H1 (cell line): Measurements from ENCODE around the gene CD151. TPM values are rescaled to one million over a fixed set of nuclear protein-coding genes. Genes with fewer than 3 reads are reported as not detected.

Source experiments
- CTCF ChIA-PET: fragments of 300-600 bp; sonication (Branson Sonifier 250); formaldehyde crosslinking; loops from one replicate; lab custom pipeline; 2021; ENCODE audit not compliant: partially characterized antibody; lab: Charles Lee
- POLR2A ChIA-PET: fragments of 300-600 bp; sonication (Branson Sonifier 250); formaldehyde crosslinking; loops from one replicate; lab custom pipeline; 2021; ENCODE audit warnings: inconsistent platforms; ENCODE audit not compliant: partially characterized antibody; lab: Charles Lee
- DNase-seq, 2 experiments: peaks; one replicate each; pipeline versions ENCODE4 v3.0.0 to v3.0.0-alpha.2; 2010 to 2022; ENCODE audit warnings: low spot score in 2 of 2, low read depth in 1 of 2, mixed read lengths in 1 of 2
- FAIRE-seq: peaks from 2 replicates; lab custom pipeline; 2011; peaks lifted over from hg19 to GRCh38; lab: Jason Lieb, UNC
- H2AFZ ChIP-seq: 2 replicates; pipeline ENCODE4 v1.8.1; 2012; ENCODE audit warnings: low read length, inconsistent platforms
- H2AK5ac ChIP-seq: 2 replicates; pipeline ENCODE4 v1.6.1; 2013; ENCODE audit warnings: low read depth, low read length
- H2BK120ac ChIP-seq: replicated peaks from 2 replicates; pipeline ENCODE3; 2013; ENCODE audit warnings: low read depth, low read length, inconsistent platforms
- H2BK12ac ChIP-seq: 2 replicates; pipeline ENCODE4 v1.6.1; 2013; ENCODE audit warnings: low read depth, low read length
- H2BK15ac ChIP-seq: 2 replicates; pipeline ENCODE4 v1.6.1; 2013; ENCODE audit warnings: low read length
- H2BK20ac ChIP-seq: 2 replicates; pipeline ENCODE4 v1.6.1; 2013; ENCODE audit warnings: low read length
- H2BK5ac ChIP-seq: 2 replicates; pipeline ENCODE4 v1.6.1; 2013; ENCODE audit warnings: low read depth, low read length
- H3K14ac ChIP-seq: 2 replicates; pipeline ENCODE4 v1.6.1; 2013; ENCODE audit warnings: inconsistent platforms; ENCODE audit not compliant: insufficient read length
- H3K18ac ChIP-seq: 2 replicates; pipeline ENCODE4 v1.6.1; 2013; ENCODE audit warnings: low read length; ENCODE audit errors: extremely low read depth
- H3K23ac ChIP-seq: 2 replicates; pipeline ENCODE4 v1.6.1; 2013; ENCODE audit warnings: inconsistent platforms; ENCODE audit not compliant: insufficient read length
- H3K23me2 ChIP-seq: 2 replicates; pipeline ENCODE4 v1.6.1; 2013; ENCODE audit warnings: low read depth, low read length
- H3K27ac ChIP-seq: 2 replicates; pipeline ENCODE4 v1.6.1; 2011; ENCODE audit warnings: low read depth, low read length, inconsistent platforms
- H3K27me3 ChIP-seq, 4 experiments: replicated peaks in 1 of 4; 1 replicate in 1 of 4; 2 replicates in 3 of 4; pipeline versions ENCODE4 v1.6.1 to v1.8.1; 2011 to 2013; ENCODE audit warnings: low read length in 3 of 4, mild to moderate bottlenecking in 3 of 4, inconsistent platforms in 2 of 4, mixed read lengths in 2 of 4, moderate library complexity in 1 of 4; ENCODE audit not compliant: control insufficient read depth in 3 of 4, insufficient read depth in 3 of 4; ENCODE audit errors: extremely low read depth in 1 of 4
- H3K36me3 ChIP-seq, 4 experiments: 2 replicates each; pipeline versions ENCODE4 v1.6.1 to v1.8.1; 2011 to 2013; ENCODE audit warnings: mild to moderate bottlenecking in 4 of 4, low read length in 3 of 4, moderate library complexity in 2 of 4, control low read depth in 1 of 4, inconsistent platforms in 1 of 4; ENCODE audit not compliant: insufficient read depth in 4 of 4, control insufficient read depth in 2 of 4
- H3K4ac ChIP-seq: replicated peaks from 2 replicates; pipeline ENCODE3; 2013; ENCODE audit warnings: low read length, low read depth, mixed read lengths, inconsistent platforms; ENCODE audit not compliant: insufficient read length
- H3K4me1 ChIP-seq, 4 experiments: replicated peaks in 1 of 4; 1 replicate in 1 of 4; 2 replicates in 3 of 4; pipeline versions ENCODE4 v1.6.1 to v1.8.1; 2011 to 2013; ENCODE audit warnings: low read length in 3 of 4, inconsistent platforms in 2 of 4, mixed read lengths in 1 of 4; ENCODE audit not compliant: insufficient read depth in 4 of 4, control insufficient read depth in 3 of 4
- H3K4me2 ChIP-seq, 2 experiments: 2 replicates each; pipeline versions ENCODE4 v1.6.1 to v1.8.1; 2011 to 2013; ENCODE audit warnings: low read depth in 2 of 2, low read length in 2 of 2, control low read depth in 1 of 2, inconsistent platforms in 1 of 2, mild to moderate bottlenecking in 1 of 2; ENCODE audit not compliant: insufficient read depth in 1 of 2
- H3K4me3 ChIP-seq, 4 experiments: fragments of 200-600, 300-600 bp in 1 of 4; sonication (generic), shearing (Covaris generic), sonication (Bioruptor Twin) in 1 of 4; 2 replicates each; pipeline versions ENCODE4 v1.5.1 to v1.8.1; 2011 to 2016; ENCODE audit warnings: low read length in 4 of 4, low read depth in 3 of 4, control low read depth in 2 of 4, inconsistent platforms in 2 of 4, mild to moderate bottlenecking in 2 of 4, mixed read lengths in 1 of 4, moderate library complexity in 1 of 4; ENCODE audit not compliant: insufficient read depth in 2 of 4; ENCODE audit errors: extremely low read depth in 1 of 4
- H3K56ac ChIP-seq: replicated peaks from 2 replicates; pipeline ENCODE3; 2013; ENCODE audit warnings: low read depth, mild to moderate bottlenecking, mixed read lengths, low read length, inconsistent platforms; ENCODE audit not compliant: insufficient read length
- H3K79me1 ChIP-seq: 2 replicates; pipeline ENCODE4 v1.6.1; 2013; ENCODE audit warnings: low read depth, low read length, control low read depth
- H3K79me2 ChIP-seq, 2 experiments: 2 replicates each; pipeline versions ENCODE4 v1.6.1 to v1.8.1; 2012 to 2013; ENCODE audit warnings: low read length in 2 of 2, mild to moderate bottlenecking in 2 of 2, inconsistent platforms in 1 of 2; ENCODE audit not compliant: insufficient read depth in 2 of 2, control insufficient read depth in 1 of 2
- H3K9ac ChIP-seq, 4 experiments: replicated peaks in 1 of 4; 1 replicate in 1 of 4; 2 replicates in 3 of 4; pipeline versions ENCODE4 v1.6.1 to v1.8.1; 2011 to 2013; ENCODE audit warnings: low read depth in 3 of 4, low read length in 3 of 4, control low read depth in 2 of 4, mild to moderate bottlenecking in 2 of 4, moderate library complexity in 2 of 4, inconsistent platforms in 1 of 4; ENCODE audit errors: extremely low read depth in 1 of 4
- H3K9me3 ChIP-seq, 2 experiments: 2 replicates each; pipeline versions ENCODE4 v1.6.1 to v1.8.1; 2012 to 2013; ENCODE audit warnings: mild to moderate bottlenecking in 2 of 2, moderate library complexity in 2 of 2, control low read depth in 1 of 2, inconsistent platforms in 1 of 2, low read depth in 1 of 2, low read length in 1 of 2, mixed read lengths in 1 of 2; ENCODE audit not compliant: insufficient read depth in 2 of 2
- H4K20me1 ChIP-seq, 2 experiments: replicated peaks in 1 of 2; 2 replicates each; pipeline versions ENCODE3 to v1.8.1; 2011 to 2013; ENCODE audit warnings: inconsistent platforms in 2 of 2, low read length in 2 of 2, mild to moderate bottlenecking in 1 of 2; ENCODE audit not compliant: insufficient read depth in 2 of 2, control insufficient read depth in 1 of 2
- H4K5ac ChIP-seq: 2 replicates; pipeline ENCODE4 v1.6.1; 2013; ENCODE audit warnings: low read length, low read depth, mixed read lengths, inconsistent platforms; ENCODE audit not compliant: insufficient read length
- H4K8ac ChIP-seq: 2 replicates; pipeline ENCODE4 v1.8.0; 2013; ENCODE audit warnings: mild to moderate bottlenecking, moderate library complexity, low read length, inconsistent platforms; ENCODE audit not compliant: insufficient read depth; ENCODE audit errors: extremely low read depth
- H4K91ac ChIP-seq: replicated peaks from 2 replicates; pipeline ENCODE3; 2013; ENCODE audit warnings: low read length, mixed read lengths, inconsistent platforms; ENCODE audit not compliant: insufficient read length
- EP300 ChIP-seq, 2 experiments: IDR thresholded peaks; 1 replicate in 1 of 2; 2 replicates in 1 of 2; pipeline ENCODE4 v1.6.1; 2011 to 2012; ENCODE audit warnings: low read depth in 2 of 2, low read length in 2 of 2, mild to moderate bottlenecking in 2 of 2, borderline replicate concordance in 1 of 2, inconsistent platforms in 1 of 2, moderate library complexity in 1 of 2
- EZH2 ChIP-seq: fragments of 200-600 bp; sonication (generic); IDR thresholded peaks from 2 replicates; pipeline ENCODE4 v1.7.1; 2012; ENCODE audit warnings: low read depth, mild to moderate bottlenecking, moderate library complexity, low read length, inconsistent platforms; ENCODE audit not compliant: severe bottlenecking
- JUN ChIP-seq: IDR thresholded peaks from 2 replicates; pipeline ENCODE4 v1.6.1; 2011; ENCODE audit warnings: low read depth, mild to moderate bottlenecking, improper control_type of control experiment, low read length
- RFX5 ChIP-seq: IDR thresholded peaks from 2 replicates; pipeline ENCODE4 v1.6.1; 2011; ENCODE audit warnings: low read depth, low read length, improper control_type of control experiment, borderline replicate concordance
- RXRA ChIP-seq: IDR thresholded peaks from 2 replicates; pipeline ENCODE4 v1.6.1; 2011; ENCODE audit warnings: low read depth, mild to moderate bottlenecking, low read length, moderate library complexity; ENCODE audit not compliant: insufficient read depth
- SIN3A ChIP-seq, 2 experiments: IDR thresholded peaks in 1 of 2; conservative IDR thresholded peaks in 1 of 2; 2 replicates each; pipeline ENCODE4 v1.6.1; 2011 to 2012; ENCODE audit warnings: low read length in 2 of 2, improper control_type of control experiment in 1 of 2, low read depth in 1 of 2, mild to moderate bottlenecking in 1 of 2
- TAF1 ChIP-seq: IDR thresholded peaks from 2 replicates; pipeline ENCODE4 v1.6.1; 2011; ENCODE audit warnings: mild to moderate bottlenecking, low read depth, low read length
- WGBS, 2 experiments: shearing (Covaris generic) in 1 of 2; methylation state at CpG; one replicate each; pipeline versions ENCODE4 v1.1.6 to v1.1.7; 2013 to 2015; ENCODE audit warnings: low lambda C conversion rate in 2 of 2, mixed read lengths in 2 of 2, inconsistent platforms in 1 of 2, low coverage in 1 of 2, missing lambda C conversion rate in 1 of 2; ENCODE audit not compliant: insufficient replicate concordance in 2 of 2, insufficient coverage in 1 of 2, insufficient read length in 1 of 2; ENCODE audit errors: extremely low coverage in 1 of 2, missing lambda C conversion rate in 1 of 2; 5-methylcytosine and 5-hydroxymethylcytosine counted together
- polyA plus RNA-seq, 7 experiments: library from polyadenylated mRNA; depleted of rRNA in 3 of 7; stranded (reverse) in 5 of 7; unstranded in 2 of 7; fragments of >200 nt in 5 of 7; fragments of 200-250 nt in 2 of 7; gene quantifications; 1 replicate in 5 of 7; 2 replicates in 1 of 7; 4 replicates in 1 of 7; pipeline versions ENCODE4 v1.2.1 to v1.2.3, GENCODE V29; 2011 to 2013; ENCODE audit warnings: missing spikeins in 2 of 7, mixed read lengths in 2 of 7
- total RNA-seq: library from RNA; stranded (reverse); fragmentation: NEBNext Ultra II Directional; extraction: Animal tissue kit (Norgen Biotek cat#: 25700); gene quantifications from 2 replicates; pipeline ENCODE4 v1.2.1, GENCODE V29; 2021

Gene CD151
- total and polyA plus RNA-seq, 2 of the 8 experiments (the other 6 are each of a cell fraction or from before 2014, with no cell fraction given), result 101 to 212 TPM

GRCh38 chr11:823441-824291 lies 9.1 kb upstream of the CD151 start:
- DNase-seq (no peak), FAIRE-seq (no peak)
- H3K18ac ChIP-seq, result no peak overlapping the region
- H2AFZ ChIP-seq, result no peak overlapping the region
- CTCF ChIA-PET, result interaction anchor here (0.6 to 1.7 kb wide), 6 partner anchors 12 to 823 kb away, joined by 3 to 4 read pairs (median 4); no protein-coding TSS in a partner anchor
- no peak overlapping the region for H2AK5ac ChIP-seq
- H3K9me3 ChIP-seq, result no peaks in the 10 kb centered on the region
- no peak overlapping the region for H2BK5ac ChIP-seq
- H3K27me3 ChIP-seq, result peaks cover 0 to 11% (median 6%) of the 10 kb centered on the region in 4 experiments; a peak in 5 of 7 replicates
- H4K91ac ChIP-seq, result no peak overlapping the region
- no peak overlapping the region for H4K8ac ChIP-seq
- no peak overlapping the region for H2BK120ac ChIP-seq
- H2BK20ac ChIP-seq, result no peak overlapping the region
- peaks cover 0 to 24% (median 19%) of the 10 kb centered on the region in 4 experiments; a peak in 6 of 7 replicates for H3K4me1 ChIP-seq
- peaks cover 13% of the 10 kb centered on the region; the same call in 1 of the 2 replicates for H3K23me2 ChIP-seq
- peaks cover 0 to 5% of the 10 kb centered on the region in 2 experiments; a peak in 1 of 4 replicates for H3K79me2 ChIP-seq
- H3K79me1 ChIP-seq, result peaks cover 8% of the 10 kb centered on the region
- no peak for TF ChIP-seq RXRA
- TF ChIP-seq EP300 (IDR thresholded peaks at IDR 0.05; ENCODE audit: borderline replicate concordance in 1 of 2, low read depth in 2 of 2, low read length in 2 of 2), result no peak
- TF ChIP-seq RFX5, result no peak
- no peak for TF ChIP-seq TAF1
- TF ChIP-seq EZH2, result no peak
- no peak for TF ChIP-seq SIN3A (conservative IDR thresholded peaks at IDR 0.05 in 1 of 2, IDR thresholded peaks at IDR 0.05 in 1 of 2; ENCODE audit: low read depth in 1 of 2, low read length in 2 of 2)
- TF ChIP-seq JUN, result no peak
- H4K5ac ChIP-seq, result no peak overlapping the region
- WGBS, 2 experiments, result 91% methylated on average over 19 of the region's 53 CpGs; no CpG with 5 or more reads in 1 of the 2 experiments
- H3K4me2 ChIP-seq, result no peak overlapping the region
- POLR2A ChIA-PET, result interaction anchor here (1.5 to 53.0 kb wide), 3 partner anchors 6 to 37 kb away, joined by 3 to 1917 read pairs (median 1917); partner anchors contain the start of genes CD151, CEND1, CRACR2B and PIDD1
- no peak overlapping the region for H3K4ac ChIP-seq
- H3K56ac ChIP-seq, result no peak overlapping the region
- no peak overlapping the region for H2BK12ac ChIP-seq
- H3K14ac ChIP-seq, result no peak overlapping the region
- H3K27ac ChIP-seq, result no peak overlapping the region
- H3K23ac ChIP-seq, result no peak overlapping the region
- no peak overlapping the region for H3K9ac ChIP-seq
- H3K4me3 ChIP-seq, result no peak overlapping the region
- peaks cover 0 to 14% of the 10 kb centered on the region in 2 experiments for H4K20me1 ChIP-seq
- H2BK15ac ChIP-seq, result no peak overlapping the region
- peaks cover 0 to 10% (median 1%) of the 10 kb centered on the region in 4 experiments; a peak in 1 of 8 replicates for H3K36me3 ChIP-seq
